ENCODE results near the gene ATP8B3. TPM values are rescaled to one million over a fixed set of nuclear protein-coding genes. Genes with fewer than 3 reads are reported as not detected.

ATP8B3 gene
- total RNA-seq, 1 donor from 2014 or later = 1.5 TPM

DNA sequence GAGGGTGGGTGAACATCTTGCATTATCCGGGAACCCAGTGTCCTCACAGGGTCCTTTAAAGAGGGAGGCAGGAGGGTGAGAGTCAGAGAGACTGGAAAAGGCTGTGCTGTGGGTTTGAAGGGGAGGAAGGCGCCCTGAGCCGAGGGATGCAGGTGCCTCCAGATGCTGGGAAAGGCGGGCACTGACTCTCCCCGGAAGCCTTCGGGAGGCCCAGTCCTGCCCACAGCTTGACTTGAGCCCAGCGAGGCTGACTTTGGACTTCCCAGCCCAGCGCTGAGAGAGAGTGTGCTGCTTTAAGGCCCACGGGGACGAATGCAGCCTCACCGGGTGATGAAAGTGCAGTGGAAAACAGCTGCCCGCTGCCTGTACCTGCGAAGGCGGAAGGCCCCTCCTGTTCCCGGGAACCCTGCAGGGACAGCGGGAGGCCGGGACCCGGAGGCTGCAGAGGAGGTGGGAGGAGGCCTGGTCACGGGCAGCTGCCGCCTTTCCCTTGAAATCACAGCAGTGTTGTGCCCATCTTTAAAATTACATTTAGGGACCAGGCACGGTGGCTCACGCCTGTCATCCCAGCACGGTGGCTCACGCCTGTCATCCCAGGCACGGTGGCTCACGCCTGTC, 20.1 kb upstream of the ATP8B3 start:
- Mint-ChIP-seq H3K4me1 (ENCODE audit: unreplicated experiment) (no peaks in the 10 kb centered on the region), H3K36me3 (no peaks in the 10 kb centered on the region), H3K9me3 (no peaks in the 10 kb centered on the region), H3K27ac (no peak overlapping the region), H3K4me3 (no peak overlapping the region), H3K27me3 (no peaks in the 10 kb centered on the region)
- TF ChIP-seq, protein P1, sequence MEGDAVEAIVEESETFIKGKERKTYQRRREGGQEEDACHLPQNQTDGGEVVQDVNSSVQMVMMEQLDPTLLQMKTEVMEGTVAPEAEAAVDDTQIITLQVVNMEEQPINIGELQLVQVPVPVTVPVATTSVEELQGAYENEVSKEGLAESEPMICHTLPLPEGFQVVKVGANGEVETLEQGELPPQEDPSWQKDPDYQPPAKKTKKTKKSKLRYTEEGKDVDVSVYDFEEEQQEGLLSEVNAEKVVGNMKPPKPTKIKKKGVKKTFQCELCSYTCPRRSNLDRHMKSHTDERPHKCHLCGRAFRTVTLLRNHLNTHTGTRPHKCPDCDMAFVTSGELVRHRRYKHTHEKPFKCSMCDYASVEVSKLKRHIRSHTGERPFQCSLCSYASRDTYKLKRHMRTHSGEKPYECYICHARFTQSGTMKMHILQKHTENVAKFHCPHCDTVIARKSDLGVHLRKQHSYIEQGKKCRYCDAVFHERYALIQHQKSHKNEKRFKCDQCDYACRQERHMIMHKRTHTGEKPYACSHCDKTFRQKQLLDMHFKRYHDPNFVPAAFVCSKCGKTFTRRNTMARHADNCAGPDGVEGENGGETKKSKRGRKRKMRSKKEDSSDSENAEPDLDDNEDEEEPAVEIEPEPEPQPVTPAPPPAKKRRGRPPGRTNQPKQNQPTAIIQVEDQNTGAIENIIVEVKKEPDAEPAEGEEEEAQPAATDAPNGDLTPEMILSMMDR (conservative IDR thresholded peaks at IDR 0.05) = no peak
- DNase-seq (ENCODE audit: extremely low spot score, unreplicated experiment) = no peak

GRCh38 chr19:1830978-1831377, 18.9 kb upstream of the ATP8B3 start:
- Mint-ChIP-seq H3K4me1 (ENCODE audit: unreplicated experiment) (peaks cover under 1% of the 10 kb centered on the region), H3K27ac (no peak overlapping the region), H3K36me3 (peaks cover under 1% of the 10 kb centered on the region)

GRCh38 chr19:1830568-1830967, 18.5 kb upstream of the ATP8B3 start:
- no peak for DNase-seq (ENCODE audit: extremely low spot score, unreplicated experiment)
- Mint-ChIP-seq H3K27me3 (no peaks in the 10 kb centered on the region), H3K9me3 (no peaks in the 10 kb centered on the region), H3K27ac (no peak overlapping the region), H3K4me1 (ENCODE audit: unreplicated experiment) (peaks cover 3% of the 10 kb centered on the region), H3K4me3 (no peak overlapping the region), H3K36me3 (peaks cover 3% of the 10 kb centered on the region)
- TF ChIP-seq, protein P1 (conservative IDR thresholded peaks at IDR 0.05) = no peak

More at GRCh38 chr19:1830978-1831377, 18.9 kb upstream of the ATP8B3 start:
- Mint-ChIP-seq H3K9me3 (no peaks in the 10 kb centered on the region), H3K4me3 (no peak overlapping the region), H3K27me3 (no peaks in the 10 kb centered on the region)
- TF ChIP-seq, protein P1 (conservative IDR thresholded peaks at IDR 0.05) = no peak
- DNase-seq (ENCODE audit: extremely low spot score, unreplicated experiment) = no peak

GRCh38 chr19:1829958-1830357, 17.9 kb upstream of the ATP8B3 start:
- no peak for DNase-seq (ENCODE audit: extremely low spot score, unreplicated experiment)
- H3K9me3 Mint-ChIP-seq = no peaks in the 10 kb centered on the region
- no peaks in the 10 kb centered on the region for H3K27me3 Mint-ChIP-seq
- peaks cover 3% of the 10 kb centered on the region for H3K36me3 Mint-ChIP-seq
- H3K4me3 Mint-ChIP-seq = no peak overlapping the region
- H3K27ac Mint-ChIP-seq = no peak overlapping the region
- TF ChIP-seq, protein P1 (conservative IDR thresholded peaks at IDR 0.05) = no peak
- peaks cover 3% of the 10 kb centered on the region for H3K4me1 Mint-ChIP-seq (ENCODE audit: unreplicated experiment)

DNA sequence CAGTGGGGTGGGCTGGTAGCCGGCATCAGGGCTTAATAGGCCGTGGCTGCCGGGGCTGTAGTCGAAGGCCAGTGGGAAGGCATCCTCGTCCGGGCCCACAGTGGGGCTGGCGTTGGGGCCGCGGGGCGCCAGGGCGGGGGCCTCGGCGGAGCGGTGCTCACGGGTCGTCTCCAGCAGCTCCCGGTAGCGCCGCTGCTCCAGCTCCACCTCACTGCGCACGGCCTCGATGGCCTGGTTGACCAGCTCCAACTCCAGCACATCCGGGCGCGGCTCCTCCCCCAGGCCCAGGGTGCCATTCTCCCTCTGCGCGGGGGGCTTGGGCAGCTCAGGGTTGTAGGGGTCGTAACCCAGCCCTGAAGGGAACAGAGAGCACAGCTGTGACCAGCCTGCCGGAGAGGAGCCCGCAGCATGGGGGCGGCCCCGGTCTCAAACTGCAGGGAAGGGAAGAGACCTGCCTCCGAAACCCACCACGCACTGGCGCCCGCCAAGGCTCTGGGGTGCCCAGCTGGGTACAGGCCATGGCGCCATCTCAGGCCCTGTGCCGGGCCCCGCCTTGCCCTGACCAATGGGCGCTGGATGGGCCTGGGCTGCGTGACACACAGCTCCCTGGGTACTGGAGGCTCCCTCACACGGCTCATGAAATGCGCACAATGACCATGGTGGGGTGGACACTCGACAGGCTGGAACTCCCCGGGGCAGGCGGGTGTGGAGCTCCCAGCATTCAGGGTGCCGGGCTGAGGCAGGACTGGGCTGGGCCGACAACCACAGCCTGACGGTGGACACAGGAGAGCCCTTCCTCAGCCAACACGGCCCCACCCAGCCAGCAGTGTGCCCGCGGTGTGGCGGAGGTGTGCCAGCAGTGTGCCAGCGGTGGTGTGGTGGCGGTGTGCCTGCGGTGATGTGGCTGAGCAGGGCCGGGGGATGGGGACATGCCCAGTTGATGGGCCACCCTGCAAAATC, 16.5 kb upstream of the ATP8B3 start:
- Mint-ChIP-seq H3K9me3 (no peaks in the 10 kb centered on the region), H3K4me1 (ENCODE audit: unreplicated experiment) (peaks cover 3% of the 10 kb centered on the region), H3K4me3 (no peak overlapping the region), H3K27me3 (no peaks in the 10 kb centered on the region), H3K36me3 (peaks cover 3% of the 10 kb centered on the region), H3K27ac (no peak overlapping the region)
- DNase-seq (ENCODE audit: extremely low spot score, unreplicated experiment) = no peak
- TF ChIP-seq, protein P1 (conservative IDR thresholded peaks at IDR 0.05) = no peak
